Measurements from ENCODE around the gene TPGS2. TPM values are rescaled to one million over a fixed set of nuclear protein-coding genes. Genes with fewer than 3 reads are reported as not detected.

The TPGS2 gene
- total and polyA plus RNA-seq, 2 of the 8 experiments (the other 6 are each of a cell fraction or from before 2014, with no cell fraction given): 151 to 273 TPM

GRCh38 chr18:36849288-36850006 lies 20.6 kb upstream of the TPGS2 start:
- Histone ChIP-seq H2AFZ (ENCODE audit: low read length) (no peak overlapping the region), H3K9ac (replicated peaks in 1 of 4; ENCODE audit: extremely low read depth in 1 of 4, low read depth in 3 of 4, low read length in 3 of 4) (no peak overlapping the region), H4K8ac (ENCODE audit: extremely low read depth, insufficient read depth, low read length) (no peak overlapping the region), H3K23me2 (ENCODE audit: low read depth, low read length) (no peaks in the 10 kb centered on the region), H2BK15ac (ENCODE audit: low read length) (no peak overlapping the region), H3K79me2 (ENCODE audit: control insufficient read depth in 1 of 2, insufficient read depth in 2 of 2, low read length in 2 of 2) (no peaks in the 10 kb centered on the region), H3K9me3 (ENCODE audit: insufficient read depth in 2 of 2, low read depth in 1 of 2, low read length in 1 of 2) (no peaks in the 10 kb centered on the region), H3K23ac (ENCODE audit: insufficient read length) (no peak overlapping the region), H2BK12ac (ENCODE audit: low read depth, low read length) (no peak overlapping the region), H3K56ac (replicated peaks; ENCODE audit: insufficient read length, low read depth, low read length) (no peak overlapping the region), H3K36me3 (ENCODE audit: control insufficient read depth in 2 of 4, insufficient read depth in 4 of 4, low read length in 3 of 4) (0 out of 8 replicates have a peak, but pooled peaks cover 0 to 4% (median 0%) of the 10 kb centered on the region in 4 experiments), H3K4ac (replicated peaks; ENCODE audit: insufficient read length, low read depth, low read length) (no peak overlapping the region), H3K18ac (ENCODE audit: extremely low read depth, low read length) (no peak overlapping the region), H2BK5ac (ENCODE audit: low read depth, low read length) (no peak overlapping the region), H3K79me1 (ENCODE audit: low read depth, low read length) (no peaks in the 10 kb centered on the region), H3K14ac (ENCODE audit: insufficient read length) (no peak overlapping the region), H3K27ac (ENCODE audit: low read depth, low read length) (no peak overlapping the region), H2AK5ac (ENCODE audit: low read depth, low read length) (no peak overlapping the region), H2BK120ac (replicated peaks; ENCODE audit: low read depth, low read length) (no peak overlapping the region), H4K20me1 (replicated peaks in 1 of 2; ENCODE audit: control insufficient read depth in 1 of 2, insufficient read depth in 2 of 2, low read length in 2 of 2) (no peaks in the 10 kb centered on the region), H2BK20ac (ENCODE audit: low read length) (no peak overlapping the region), H3K4me1 (replicated peaks in 1 of 4; ENCODE audit: control insufficient read depth in 3 of 4, insufficient read depth in 4 of 4, low read length in 3 of 4) (no peaks in the 10 kb centered on the region), H4K5ac (ENCODE audit: insufficient read length, low read depth, low read length) (no peak overlapping the region), H3K4me3 (ENCODE audit: extremely low read depth in 1 of 4, insufficient read depth in 2 of 4, low read depth in 3 of 4, low read length in 4 of 4) (no peak overlapping the region), H3K4me2 (ENCODE audit: insufficient read depth in 1 of 2, low read depth in 2 of 2, low read length in 2 of 2) (no peak overlapping the region), H3K27me3 (replicated peaks in 1 of 4; ENCODE audit: control insufficient read depth in 3 of 4, extremely low read depth in 1 of 4, insufficient read depth in 3 of 4, low read length in 3 of 4) (no peaks in the 10 kb centered on the region), H4K91ac (replicated peaks; ENCODE audit: insufficient read length, low read length) (no peak overlapping the region)
- no peak for FAIRE-seq
- WGBS, 2 experiments (ENCODE audit: extremely low coverage in 1 of 2, insufficient coverage in 1 of 2, insufficient read length in 1 of 2, insufficient replicate concordance in 2 of 2, low coverage in 1 of 2, low lambda C conversion rate in 2 of 2, missing lambda C conversion rate in 1 of 2): 97% methylated on average over 2 of the region's 2 CpGs; no CpG with 5 or more reads in 1 of the 2 experiments
- no peak for DNase-seq (ENCODE audit: low read depth in 1 of 2, low spot score in 2 of 2)
- no peak for TF ChIP-seq CBX5 (IDR thresholded peaks at IDR 0.05; ENCODE audit: low read depth, low read length)
- TF ChIP-seq RFX5 (IDR thresholded peaks at IDR 0.05; ENCODE audit: borderline replicate concordance, low read depth, low read length): no peak
- TF ChIP-seq HDAC6 (IDR thresholded peaks at IDR 0.05; ENCODE audit: low read depth, low read length): no peak
- no peak for TF ChIP-seq BACH1 (IDR thresholded peaks at IDR 0.05; ENCODE audit: low read length)
- no peak for TF ChIP-seq MAX (IDR thresholded peaks at IDR 0.05)
- TF ChIP-seq TAF7 (optimal IDR thresholded peaks at IDR 0.05; ENCODE audit: borderline replicate concordance, low read depth, low read length): no peak
- no peak for TF ChIP-seq BCL11A (IDR thresholded peaks at IDR 0.05; ENCODE audit: low read depth in 2 of 2, low read length in 2 of 2)
- no peak for TF ChIP-seq SP4 (IDR thresholded peaks at IDR 0.05; ENCODE audit: low read length)
- POLR2A ChIA-PET (ENCODE audit: partially characterized antibody): no interaction called here
- CTCF ChIA-PET (ENCODE audit: partially characterized antibody): interaction anchor here (3.9 kb wide), 1 partner anchor 20 kb away, joined by 12 read pairs; the partner anchor contains the start of genes KIAA1328 and TPGS2

Measured in H1 (cell line).